HepG2 (cell line): ENCODE data around the gene CPNE5. TPM values are rescaled to one million over a fixed set of nuclear protein-coding genes. Genes with fewer than 3 reads are reported as not detected.

Source experiments
- ELF1 ChIP-seq: sonication (generic); formaldehyde crosslinking; IDR thresholded peaks from 2 replicates; pipeline ENCODE4 v1.4.0; 2020; ENCODE audit warnings: missing genetic modification reagents
- ETV5 ChIP-seq: IDR thresholded peaks from 2 replicates; pipeline ENCODE4 v1.6.1; 2018; ENCODE audit warnings: missing biosample characterization, missing genetic modification reagents, inconsistent platforms, borderline replicate concordance
- HMGXB4 ChIP-seq, 2 experiments: sonication (generic) in 1 of 2; formaldehyde crosslinking in 1 of 2; IDR thresholded peaks; 2 replicates each; pipeline versions ENCODE4 v1.4.0 to v1.6.1; 2018 to 2020; ENCODE audit warnings: missing genetic modification reagents in 2 of 2, borderline replicate concordance in 1 of 2, low read depth in 1 of 2, mild to moderate bottlenecking in 1 of 2, missing biosample characterization in 1 of 2
- IKZF5 ChIP-seq: IDR thresholded peaks from 2 replicates; pipeline ENCODE4 v1.6.1; 2018; ENCODE audit warnings: missing genetic modification reagents, mild to moderate bottlenecking, missing compliant biosample characterization
- SAP130 ChIP-seq: IDR thresholded peaks from 2 replicates; pipeline ENCODE4 v1.6.1; 2016; ENCODE audit warnings: low read depth
- SOX6 ChIP-seq, 2 experiments: fragments of 450-650 bp in 1 of 2; sonication (generic) in 1 of 2; formaldehyde crosslinking in 1 of 2; IDR thresholded peaks; 2 replicates each; pipeline versions ENCODE4 v1.4.0 to v1.6.1; 2017 to 2020; ENCODE audit warnings: antibody characterized with exemption in 1 of 2, mild to moderate bottlenecking in 1 of 2, missing genetic modification reagents in 1 of 2
- UBTF ChIP-seq: sonication (generic); formaldehyde crosslinking; IDR thresholded peaks from 2 replicates; pipeline ENCODE4 v1.4.0; 2020; ENCODE audit warnings: mild to moderate bottlenecking, missing genetic modification reagents
- ZBTB26 ChIP-seq: IDR thresholded peaks from 2 replicates; pipeline ENCODE4 v1.6.1; 2016; ENCODE audit warnings: missing compliant biosample characterization, missing genetic modification reagents, borderline replicate concordance
- ZNF407 ChIP-seq: sonication (generic); formaldehyde crosslinking; IDR thresholded peaks from one replicate; pipeline ENCODE4 v1.5.1; 2020; ENCODE audit warnings: mild to moderate bottlenecking, missing genetic modification reagents; ENCODE audit errors: not compliant biosample characterization
- ZNF644 ChIP-seq: IDR thresholded peaks from 2 replicates; pipeline ENCODE4 v1.6.1; 2016; ENCODE audit warnings: low read depth
- ZZZ3 ChIP-seq: sonication (generic); formaldehyde crosslinking; IDR thresholded peaks from 2 replicates; pipeline ENCODE4 v1.4.0; 2020; ENCODE audit warnings: missing genetic modification reagents, mild to moderate bottlenecking, borderline replicate concordance
- polyA plus RNA-seq, 8 experiments: library from polyadenylated mRNA; depleted of rRNA in 3 of 8; stranded (reverse) in 7 of 8; unstranded in 1 of 8; fragments of >200 nt; fragmentation: Illumina TruSeq in 4 of 8; extraction: Trizol in 4 of 8; gene quantifications; 2 replicates each; pipeline versions ENCODE4 v1.2.1 to v1.2.3, GENCODE V29; 2011 to 2016; ENCODE audit warnings: low read depth in 4 of 8, missing spikeins in 1 of 8, mixed read lengths in 1 of 8; ENCODE audit not compliant: insufficient read depth in 1 of 8
- total RNA-seq, 5 experiments: library from RNA; depleted of rRNA; stranded (reverse); fragments of >200 nt; fragmentation: Illumina TruSeq; extraction: Trizol; gene quantifications; 2 replicates each; pipeline ENCODE4 v1.2.3, GENCODE V29; 2016; ENCODE audit warnings: low read depth in 1 of 5

CPNE5 gene
- total and polyA plus RNA-seq, 2 of the 13 experiments (the other 11 are each of a cell fraction or from before 2014, with no cell fraction given): 0.16 TPM; not detected in 1

GRCh38 chr6:36809941-36810803 is 29.1 kb downstream of the CPNE5 start (continued):
- TF ChIP-seq ZNF407 (CRISPR knock-in tag) (no peak), ELF1 (CRISPR knock-in tag) (peak; percentile 31; the same call in 1 of the 2 replicates), SAP130 (CRISPR knock-in tag) (peak; percentile 37; the same call in 1 of the 2 replicates), ZZZ3 (0 out of 2 replicates have a peak, but pooled peaks have one; percentile 33), UBTF (CRISPR knock-in tag) (0 out of 2 replicates have a peak, but pooled peaks have one; percentile 30), HMGXB4 (CRISPR knock-in tag; IDR thresholded peaks at IDR 0.05; ENCODE audit: borderline replicate concordance in 1 of 2, low read depth in 1 of 2) (peak; percentile 49 to 83; a peak in 3 of 4 replicates), SOX6 (IDR thresholded peaks at IDR 0.05) (no peak), SOX6 (CRISPR knock-in tag; IDR thresholded peaks at IDR 0.05) (peak; percentile 36; the same call in 1 of the 2 replicates), ZNF644 (CRISPR knock-in tag) (0 out of 2 replicates have a peak, but pooled peaks have one; percentile 21), ETV5 (CRISPR knock-in tag) (peak; percentile 55; the same call in 1 of the 2 replicates), IKZF5 (CRISPR knock-in tag) (peak; percentile 56; the same call in 1 of the 2 replicates), ZBTB26 (CRISPR knock-in tag) (peak; percentile 36; the same call in 1 of the 2 replicates)
